Neural crest cell (in vitro differentiated cells): ENCODE measurements around the gene OR9Q2. TPM values are rescaled to one million over a fixed set of nuclear protein-coding genes. Genes with fewer than 3 reads are reported as not detected.
A peak's percentile ranks its signal among the peaks of the same experiment; 100 is the strongest.

Source experiments
- DNase-seq: peaks from one replicate; pipeline ENCODE4 v3.0.0; 2021; ENCODE audit warnings: low read depth, mixed read lengths, low spot score
- H3K27ac Mint-ChIP-seq: one replicate; pipeline ENCODE4 v1.8.0; 2021; ENCODE audit warnings: mild to moderate bottlenecking, mixed read lengths; ENCODE audit not compliant: unreplicated experiment
- H3K27me3 Mint-ChIP-seq: 2 replicates; pipeline ENCODE4 v1.8.0; 2021; ENCODE audit warnings: low read depth, mild to moderate bottlenecking, mixed read lengths
- H3K36me3 Mint-ChIP-seq: 2 replicates; pipeline ENCODE4 v1.8.0; 2021; ENCODE audit warnings: low read depth, mild to moderate bottlenecking, mixed read lengths
- H3K4me1 Mint-ChIP-seq: 2 replicates; pipeline ENCODE4 v1.8.0; 2021; ENCODE audit warnings: mixed read lengths
- H3K4me3 Mint-ChIP-seq: one replicate; pipeline ENCODE4 v1.8.0; 2021; ENCODE audit warnings: mild to moderate bottlenecking, mixed read lengths
- H3K9me3 Mint-ChIP-seq: 2 replicates; pipeline ENCODE4 v1.8.0; 2021; ENCODE audit warnings: mixed read lengths
- total RNA-seq: library from RNA; stranded (reverse); gene quantifications from 2 replicates; pipeline ENCODE4 v1.2.1, GENCODE V29; 2021
- TF ChIP-seq, protein P1 (sequence below): fragments of 200-600 bp; sonication (generic); conservative IDR thresholded peaks from 2 replicates; pipeline ENCODE4 v1.5.0; 2021; ENCODE audit warnings: antibody characterized with exemption, mild to moderate bottlenecking

The OR9Q2 gene
- total RNA-seq, 1 donor from 2014 or later = not detected

DNA sequence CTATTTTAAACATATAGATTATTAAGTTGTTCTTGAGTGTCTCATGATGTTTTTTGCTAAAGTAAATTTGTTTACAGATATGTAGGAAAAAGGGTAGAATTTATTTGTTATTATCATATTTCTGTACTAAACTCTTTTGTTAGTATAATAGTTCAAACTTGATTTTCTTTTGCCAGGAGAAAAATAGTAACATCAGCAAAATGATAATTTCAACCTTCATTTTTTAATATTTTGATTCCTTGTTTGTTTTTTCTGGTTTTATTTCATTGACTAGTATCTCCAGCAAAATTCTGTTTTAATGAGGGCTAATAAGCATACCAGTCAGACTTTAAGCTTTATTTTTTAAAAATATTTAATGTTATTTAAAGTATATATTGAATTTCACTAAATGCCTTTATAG is 27.6 kb downstream of the OR9Q2 start:
- TF ChIP-seq, protein P1, sequence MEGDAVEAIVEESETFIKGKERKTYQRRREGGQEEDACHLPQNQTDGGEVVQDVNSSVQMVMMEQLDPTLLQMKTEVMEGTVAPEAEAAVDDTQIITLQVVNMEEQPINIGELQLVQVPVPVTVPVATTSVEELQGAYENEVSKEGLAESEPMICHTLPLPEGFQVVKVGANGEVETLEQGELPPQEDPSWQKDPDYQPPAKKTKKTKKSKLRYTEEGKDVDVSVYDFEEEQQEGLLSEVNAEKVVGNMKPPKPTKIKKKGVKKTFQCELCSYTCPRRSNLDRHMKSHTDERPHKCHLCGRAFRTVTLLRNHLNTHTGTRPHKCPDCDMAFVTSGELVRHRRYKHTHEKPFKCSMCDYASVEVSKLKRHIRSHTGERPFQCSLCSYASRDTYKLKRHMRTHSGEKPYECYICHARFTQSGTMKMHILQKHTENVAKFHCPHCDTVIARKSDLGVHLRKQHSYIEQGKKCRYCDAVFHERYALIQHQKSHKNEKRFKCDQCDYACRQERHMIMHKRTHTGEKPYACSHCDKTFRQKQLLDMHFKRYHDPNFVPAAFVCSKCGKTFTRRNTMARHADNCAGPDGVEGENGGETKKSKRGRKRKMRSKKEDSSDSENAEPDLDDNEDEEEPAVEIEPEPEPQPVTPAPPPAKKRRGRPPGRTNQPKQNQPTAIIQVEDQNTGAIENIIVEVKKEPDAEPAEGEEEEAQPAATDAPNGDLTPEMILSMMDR = no peak
- peaks cover 2% of the 10 kb centered on the region for H3K36me3 Mint-ChIP-seq
- DNase-seq = no peak
- peaks cover 2% of the 10 kb centered on the region for H3K27me3 Mint-ChIP-seq
- no peaks in the 10 kb centered on the region for H3K4me1 Mint-ChIP-seq
- no peak overlapping the region for H3K27ac Mint-ChIP-seq
- H3K9me3 Mint-ChIP-seq = peaks cover 2% of the 10 kb centered on the region
- H3K4me3 Mint-ChIP-seq = no peak overlapping the region

DNA sequence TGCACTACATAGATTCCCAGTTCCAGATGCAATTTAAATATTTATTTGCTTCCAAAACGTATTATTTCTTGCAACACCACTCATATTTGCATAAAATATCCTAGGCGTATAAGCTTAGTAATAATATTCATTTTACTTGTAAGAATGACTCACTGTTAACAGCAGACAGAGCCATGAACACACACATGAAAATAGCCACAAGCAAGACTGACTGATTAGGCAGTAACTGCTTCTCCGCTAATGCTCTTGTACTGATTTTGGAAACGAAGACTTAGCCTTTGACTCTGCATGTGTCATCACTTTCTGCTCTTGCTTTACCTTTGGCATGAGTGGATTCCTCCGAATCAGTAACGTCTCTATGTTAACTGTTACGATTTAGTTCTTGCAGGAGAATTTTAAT is 33.9 kb downstream of the OR9Q2 start:
- no peaks in the 10 kb centered on the region for H3K36me3 Mint-ChIP-seq
- no peak overlapping the region for H3K4me3 Mint-ChIP-seq
- H3K9me3 Mint-ChIP-seq = peaks cover 2% of the 10 kb centered on the region
- H3K4me1 Mint-ChIP-seq = no peaks in the 10 kb centered on the region
- H3K27me3 Mint-ChIP-seq = peaks cover 5% of the 10 kb centered on the region
- no peak for DNase-seq
- no peak overlapping the region for H3K27ac Mint-ChIP-seq
- TF ChIP-seq, protein P1 = no peak

DNA sequence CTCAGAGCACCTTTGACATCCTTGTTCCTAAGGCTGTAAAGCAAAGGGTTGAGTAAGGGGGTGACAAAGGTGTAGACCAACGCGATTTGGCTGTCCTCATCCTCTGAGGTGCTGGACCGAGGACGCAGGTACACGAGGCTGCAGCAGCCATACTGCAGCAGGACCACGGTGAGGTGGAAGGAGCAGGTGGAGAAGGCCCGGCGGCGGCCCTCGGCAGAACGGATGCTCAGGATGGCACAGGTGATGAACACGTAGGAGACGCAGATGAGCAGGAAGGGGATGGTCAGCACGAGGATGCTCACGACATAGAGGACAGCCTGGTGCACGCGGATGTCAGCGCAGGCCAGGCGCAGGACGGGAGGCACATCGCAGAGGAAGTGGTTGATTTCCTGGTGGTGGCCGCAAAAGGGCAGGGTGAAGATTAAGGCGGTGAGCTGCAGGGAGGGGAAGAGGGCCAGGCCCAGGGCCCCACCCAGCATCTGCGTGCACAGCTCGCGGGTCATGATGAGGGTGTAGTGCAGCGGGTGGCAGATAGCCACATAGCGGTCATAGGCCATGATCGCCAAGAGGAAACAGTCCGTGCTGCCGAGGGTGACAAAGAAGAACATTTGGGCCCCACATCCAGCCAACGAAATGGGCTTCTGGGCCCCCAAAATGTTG is 39.2 kb downstream of the OR9Q2 start:
- H3K4me1 Mint-ChIP-seq = no peaks in the 10 kb centered on the region
- H3K27me3 Mint-ChIP-seq = peaks cover 3% of the 10 kb centered on the region
- H3K27ac Mint-ChIP-seq = peak overlapping the region; percentile 31

More for the DNA sequence above, 39.2 kb downstream of the OR9Q2 start:
- H3K36me3 Mint-ChIP-seq = no peaks in the 10 kb centered on the region
- H3K9me3 Mint-ChIP-seq = peaks cover 4% of the 10 kb centered on the region
- TF ChIP-seq, protein P1 = no peak
- no peak overlapping the region for H3K4me3 Mint-ChIP-seq
- DNase-seq = no peak

Other genes with a start within 250 kb of the OR9Q2 start
- gene OR9Q1, start 165.2 kb upstream of the OR9Q2 start, total RNA-seq = not detected in 2 replicates
- not detected in 2 replicates for gene OR6Q1, start 158.1 kb upstream of the OR9Q2 start, total RNA-seq
- not detected in 2 replicates for gene OR9I1, start 63.5 kb upstream of the OR9Q2 start, total RNA-seq
- not detected in 2 replicates for gene OR1S2, start 15.1 kb downstream of the OR9Q2 start, total RNA-seq
- not detected in 2 replicates for gene OR1S1, start 23.6 kb downstream of the OR9Q2 start, total RNA-seq
- not detected in 2 replicates for gene OR10Q1, start 39.8 kb downstream of the OR9Q2 start, total RNA-seq
- not detected in 2 replicates for gene OR10W1, start 79.2 kb downstream of the OR9Q2 start, total RNA-seq
- not detected in 2 replicates for gene OR5B17, start 170.0 kb downstream of the OR9Q2 start, total RNA-seq
- gene OR5B3, start 217.8 kb downstream of the OR9Q2 start, total RNA-seq = not detected in 2 replicates
- not detected in 2 replicates for gene OR5B2, start 239.1 kb downstream of the OR9Q2 start, total RNA-seq